Urothelium cell line (cell line): ENCODE results near the gene LPAR1.

ENCODE experiments used
- DNase-seq: peaks from one replicate; pipeline ENCODE4 v3.0.0; 2011; ENCODE audit warnings: low spot score, mixed read lengths
- FAIRE-seq: peaks from 2 replicates; lab custom pipeline; 2011; peaks lifted over from hg19 to GRCh38; lab: Jason Lieb, UNC

The LPAR1 gene

DNA sequence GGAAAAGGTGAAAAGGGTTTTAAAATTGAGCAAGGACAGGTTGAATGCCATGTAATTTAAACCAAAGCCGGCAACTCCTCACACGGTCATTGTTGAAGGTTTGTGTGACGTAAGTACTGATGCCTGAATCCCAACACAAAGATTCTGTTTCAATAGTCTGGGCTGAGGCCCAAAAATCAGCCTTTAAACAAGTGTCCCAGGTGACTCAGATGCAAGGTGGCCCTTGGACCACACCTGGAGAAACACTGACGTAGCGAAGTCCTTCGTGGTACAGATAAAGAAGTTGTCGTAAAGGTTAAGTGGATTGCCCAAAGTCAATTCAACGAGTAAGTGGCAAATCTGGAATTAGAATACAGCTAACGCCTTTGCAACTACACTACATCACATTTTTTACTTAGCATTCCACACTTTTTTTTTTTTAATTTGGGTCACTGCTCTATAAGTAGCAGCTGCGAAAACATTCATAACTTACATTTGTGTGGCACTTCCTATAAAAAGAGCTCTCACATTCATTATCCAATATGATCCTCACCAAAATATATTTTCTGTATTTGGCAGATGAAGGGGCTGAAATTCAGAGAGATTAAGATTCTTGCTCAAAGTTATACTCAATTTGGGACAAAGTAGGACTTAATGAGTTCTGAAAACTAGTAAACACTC lies 111.3 kb downstream of the LPAR1 start:
- FAIRE-seq: no peak
- no peak for DNase-seq

DNA sequence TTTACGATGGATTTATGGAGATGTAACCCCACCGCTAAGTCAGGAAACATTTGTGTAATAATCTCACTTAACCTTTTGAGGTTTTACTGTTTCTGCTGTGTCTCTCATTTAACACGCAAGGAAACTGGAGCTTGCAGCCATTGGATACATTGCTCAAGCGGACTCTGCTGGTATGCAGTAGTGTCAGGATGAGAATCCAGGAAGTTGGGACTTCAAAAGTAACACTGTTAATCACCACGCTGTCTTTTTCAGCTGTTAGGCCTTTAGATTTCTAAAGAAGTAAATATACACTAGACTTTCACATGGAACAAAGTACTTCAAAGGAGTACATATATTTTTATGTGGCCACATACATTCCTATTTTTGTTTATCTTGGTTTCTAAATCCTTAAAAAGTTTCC lies 114.7 kb downstream of the LPAR1 start:
- no peak for FAIRE-seq
- no peak for DNase-seq

DNA sequence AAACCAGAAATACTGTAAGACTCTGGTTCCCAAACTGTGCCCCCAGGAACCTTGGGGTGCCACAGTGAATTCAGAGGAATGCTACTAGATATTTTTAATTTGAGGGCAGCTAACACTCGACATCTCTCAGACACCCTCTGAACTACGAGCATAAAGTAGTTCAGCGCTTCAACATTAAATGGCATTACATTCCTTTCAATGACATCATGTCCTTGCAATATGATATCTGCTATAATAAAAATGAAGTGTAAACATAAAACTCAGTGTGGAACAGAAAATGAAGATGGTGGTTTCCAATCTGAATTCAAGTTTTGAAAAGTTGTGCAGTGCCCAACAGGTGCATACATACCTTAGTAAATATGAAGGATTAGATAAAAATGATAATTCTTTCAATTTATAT lies 116.1 kb downstream of the LPAR1 start:
- FAIRE-seq: no peak
- DNase-seq: no peak

DNA sequence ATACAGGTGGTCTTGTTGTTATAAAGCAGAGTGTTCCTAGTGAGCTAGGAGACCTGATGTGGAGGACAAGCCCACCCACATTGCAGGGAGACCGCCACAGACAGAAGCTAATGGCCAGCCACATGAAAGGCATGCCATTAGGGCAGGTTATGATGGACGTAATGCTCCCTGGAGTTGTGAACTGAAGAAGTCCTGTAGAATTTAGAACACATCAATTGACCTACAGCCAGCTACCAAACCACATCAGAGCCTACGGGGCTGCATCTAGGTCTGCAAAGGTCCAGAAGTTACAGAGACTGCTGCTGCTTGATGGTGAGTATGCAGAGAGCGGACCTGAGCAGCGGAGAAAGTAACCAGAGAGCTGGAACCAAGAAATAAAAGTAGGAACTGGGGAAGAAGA lies 116.6 kb downstream of the LPAR1 start:
- no peak for FAIRE-seq
- DNase-seq: no peak

DNA sequence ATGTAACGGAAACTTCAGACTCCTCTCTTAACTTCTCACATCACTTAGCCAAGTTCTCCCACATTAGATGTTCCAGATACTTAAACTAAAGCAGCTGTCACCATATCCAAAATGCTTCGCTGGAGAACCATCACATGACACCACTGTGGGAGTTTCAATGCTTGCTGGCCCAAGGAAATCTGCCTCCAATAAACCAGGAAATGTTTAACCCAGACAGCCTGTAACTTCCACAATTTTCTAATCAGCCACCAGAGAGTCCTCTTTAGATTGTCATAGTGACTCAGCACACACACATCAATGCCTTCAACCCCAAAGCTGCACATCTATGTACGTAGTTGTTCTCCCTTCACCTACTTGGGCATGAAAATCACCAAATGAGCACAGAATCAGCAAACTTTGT lies 118.7 kb downstream of the LPAR1 start:
- FAIRE-seq (no peak), DNase-seq (no peak)

DNA sequence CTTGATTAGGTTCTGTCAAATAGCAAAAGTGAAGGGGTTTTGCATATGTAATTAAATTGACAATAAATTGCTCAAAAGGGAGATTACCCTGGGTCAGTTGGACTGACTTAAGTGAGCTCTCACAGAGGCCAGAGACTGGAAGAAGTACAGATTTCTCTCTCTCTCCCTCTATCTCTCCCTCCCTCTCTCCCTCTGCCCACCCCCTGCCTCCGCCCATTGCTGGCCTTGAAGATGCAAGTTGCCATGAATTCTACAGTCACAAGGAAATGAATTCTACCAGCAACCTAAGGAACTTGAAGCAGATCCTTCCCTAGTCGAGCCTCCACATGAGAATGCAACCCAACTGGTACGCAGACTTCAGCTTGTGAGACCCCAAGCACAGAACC lies 119.2 kb downstream of the LPAR1 start:
- DNase-seq: no peak
- no peak for FAIRE-seq

DNA sequence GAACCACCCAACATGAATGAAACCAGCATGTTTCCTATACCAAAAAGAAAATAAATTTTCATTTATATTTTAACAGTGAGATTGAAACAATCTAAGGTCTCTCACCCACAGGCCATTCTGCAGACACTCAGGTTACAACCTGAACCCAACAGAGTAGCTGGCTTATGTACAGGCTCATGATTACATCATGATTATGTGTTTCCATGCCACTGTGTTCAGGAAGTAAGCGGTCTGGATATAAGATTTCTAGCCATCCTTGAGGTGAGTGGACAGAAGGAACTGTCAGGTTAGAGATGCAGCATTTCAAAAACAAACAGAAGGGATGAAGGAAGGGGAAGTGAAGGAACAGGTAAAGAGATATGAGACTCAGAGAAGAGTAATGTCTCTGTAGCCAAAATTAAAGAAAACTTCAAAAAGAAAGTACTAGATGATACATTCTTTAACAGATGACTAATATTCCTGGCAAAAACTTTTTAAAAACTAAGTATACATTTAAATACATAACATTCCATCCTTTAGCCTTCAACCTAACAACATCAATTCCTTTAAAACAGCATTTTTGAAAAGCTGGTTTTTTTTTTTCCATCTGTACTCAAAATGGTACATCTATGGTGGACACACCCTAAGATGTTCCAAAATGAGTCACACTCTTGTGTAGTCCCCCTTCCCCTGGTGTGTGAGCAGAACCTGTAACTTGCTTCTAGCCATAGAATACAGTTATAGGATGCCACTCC lies 119.8 kb downstream of the LPAR1 start:
- DNase-seq (no peak), FAIRE-seq (no peak)

DNA sequence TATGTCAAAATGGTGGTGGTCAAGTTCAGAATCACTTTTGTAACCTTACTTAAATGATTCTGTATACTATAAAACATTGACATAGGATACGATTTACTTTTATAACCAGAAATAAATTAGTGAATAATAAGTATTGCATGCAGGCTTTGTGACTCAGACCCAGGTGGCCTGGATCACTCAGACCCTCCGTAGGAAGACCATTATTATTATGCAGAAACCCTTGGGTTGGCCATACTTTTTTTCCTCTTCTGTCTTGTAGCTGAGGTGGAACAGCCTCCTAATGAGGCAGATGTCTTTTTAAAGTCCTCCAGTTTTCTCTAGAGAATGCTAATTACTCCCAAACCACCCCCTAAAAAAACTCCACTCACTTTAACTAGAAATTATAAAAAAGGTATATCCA lies 121.9 kb downstream of the LPAR1 start:
- no peak for DNase-seq
- no peak for FAIRE-seq

DNA sequence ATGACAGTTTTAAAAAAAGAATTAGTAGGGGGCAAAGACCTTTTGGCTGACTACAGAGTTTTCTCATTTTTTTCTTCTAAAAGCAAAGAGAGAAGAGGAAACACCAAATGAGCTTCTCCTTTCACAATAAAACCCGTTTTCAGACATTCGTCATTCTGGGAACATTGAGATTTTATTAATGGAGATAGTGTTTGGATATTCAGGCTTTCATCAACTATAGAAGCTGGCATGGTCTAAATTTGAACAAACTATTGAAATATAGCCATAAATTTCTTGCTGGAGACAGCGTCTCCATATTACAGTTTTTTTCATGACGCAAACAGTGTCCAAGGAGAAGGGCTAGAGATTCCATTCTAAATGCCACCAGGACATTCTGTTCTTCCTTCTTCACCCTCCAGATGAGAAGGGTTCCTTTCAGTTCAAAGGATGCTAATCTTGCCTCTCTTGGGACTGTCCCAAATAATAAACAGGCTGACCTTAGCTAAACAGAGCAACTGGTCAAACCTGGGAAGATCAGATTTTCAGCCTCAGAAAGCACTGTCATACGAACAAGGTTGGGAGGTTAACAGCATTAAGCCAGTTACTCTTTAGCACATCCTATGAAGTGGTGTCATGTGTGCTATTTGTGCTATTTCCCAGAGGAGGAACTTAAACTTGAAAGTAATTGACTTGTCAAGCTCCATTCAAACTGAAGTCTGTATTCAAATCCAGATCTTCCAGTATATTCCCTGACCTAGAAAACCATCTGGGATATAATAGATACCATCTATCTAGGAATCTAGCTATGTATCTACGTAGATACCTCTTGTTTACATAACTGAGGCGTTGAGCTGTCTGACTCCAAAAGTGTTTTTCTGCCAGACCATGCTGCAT lies 125.6 kb downstream of the LPAR1 start:
- FAIRE-seq: no peak
- no peak for DNase-seq

DNA sequence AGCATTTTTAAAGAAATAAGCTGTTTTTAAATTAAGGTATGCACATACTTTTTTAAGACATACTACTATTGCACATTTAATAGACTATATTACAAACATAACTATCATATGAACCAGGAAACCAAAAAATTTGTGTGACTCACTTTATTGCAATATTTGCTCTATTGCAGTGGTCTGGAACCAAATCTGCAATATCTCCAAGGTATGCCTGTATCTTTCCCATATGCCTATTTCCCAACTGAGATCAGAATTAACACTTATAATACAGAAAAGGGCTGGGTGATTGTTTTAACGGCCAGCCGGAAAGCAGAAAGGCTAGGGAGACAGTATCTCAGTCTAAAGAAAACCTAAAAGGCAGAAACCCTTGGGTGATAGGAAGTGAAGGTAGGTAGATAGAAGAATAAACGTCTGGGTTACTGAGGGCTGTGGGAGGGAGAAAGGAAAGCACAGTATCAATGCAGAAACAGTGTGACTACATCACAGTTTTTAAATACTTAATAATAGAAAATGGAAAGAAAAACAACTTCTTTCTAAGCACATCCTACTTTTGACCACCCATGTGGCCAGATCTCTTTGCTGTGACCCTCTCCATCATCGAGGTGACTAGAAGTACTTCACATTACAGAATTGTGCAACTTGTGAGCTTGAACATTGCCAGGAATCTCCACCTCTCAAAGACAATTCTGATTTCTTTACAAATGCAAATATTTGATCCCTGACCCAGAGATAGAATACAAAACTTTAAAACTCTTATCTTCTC lies 126.4 kb downstream of the LPAR1 start:
- FAIRE-seq: no peak

DNA sequence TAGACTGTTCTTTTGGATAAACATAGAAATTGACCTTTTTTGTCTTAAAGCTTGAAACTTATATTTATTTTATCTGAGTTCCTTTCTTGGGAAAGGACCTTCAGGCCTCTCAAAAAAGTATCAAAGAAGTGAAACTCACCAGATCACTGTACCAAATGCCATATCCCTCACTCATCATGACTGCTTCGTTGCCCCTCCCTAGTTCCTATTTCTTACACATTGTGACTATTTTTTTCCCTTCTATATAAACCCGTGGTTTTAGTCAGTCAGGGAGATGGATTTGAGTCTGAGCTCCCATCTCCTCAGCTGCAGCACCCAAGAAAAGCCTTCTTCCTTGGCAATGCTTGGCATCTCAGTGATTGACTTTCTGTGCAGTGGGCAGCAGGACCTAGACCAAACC lies 129.4 kb downstream of the LPAR1 start:
- FAIRE-seq (no peak), DNase-seq (no peak)

More for the DNA sequence above, 126.4 kb downstream of the LPAR1 start:
- DNase-seq: no peak

DNA sequence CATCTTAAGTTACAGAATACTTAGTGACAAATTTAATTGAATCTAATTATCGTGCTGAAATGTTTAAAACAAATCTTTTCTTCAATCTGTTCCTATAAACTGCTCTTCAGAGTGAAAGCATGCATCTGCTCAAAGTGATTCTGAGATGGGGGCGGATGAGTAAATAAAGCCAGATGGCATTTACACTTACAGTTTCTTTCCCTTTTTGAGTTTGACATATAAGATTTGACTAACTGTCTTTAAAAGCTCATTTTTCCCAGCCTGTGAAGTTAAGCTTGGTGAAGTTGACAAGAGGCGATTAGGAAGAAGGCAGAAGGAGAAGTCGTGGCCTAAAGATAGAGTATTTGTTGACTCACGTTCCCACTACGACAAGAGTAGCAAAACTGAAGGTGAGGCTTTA lies 137.4 kb downstream of the LPAR1 start:
- FAIRE-seq: no peak
- no peak for DNase-seq

DNA sequence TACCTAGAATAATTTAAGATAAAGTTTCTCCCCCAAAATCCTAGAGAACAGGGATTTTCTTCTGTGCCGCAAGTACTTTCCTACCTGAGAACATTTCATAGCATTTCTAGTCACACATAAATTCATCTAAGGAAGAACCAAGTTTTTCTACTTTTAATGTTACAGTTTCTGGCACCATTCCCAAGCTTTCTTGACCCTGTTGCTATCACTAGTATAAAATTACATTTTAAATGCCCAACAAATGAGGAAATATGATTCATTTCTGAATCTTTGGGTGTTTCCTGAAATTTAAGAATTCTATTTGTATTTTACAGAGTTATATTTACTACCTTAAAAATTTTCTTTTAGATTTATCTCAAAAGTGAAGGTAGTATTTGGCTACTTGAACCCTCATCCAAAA lies 137.8 kb downstream of the LPAR1 start:
- DNase-seq: no peak

DNA sequence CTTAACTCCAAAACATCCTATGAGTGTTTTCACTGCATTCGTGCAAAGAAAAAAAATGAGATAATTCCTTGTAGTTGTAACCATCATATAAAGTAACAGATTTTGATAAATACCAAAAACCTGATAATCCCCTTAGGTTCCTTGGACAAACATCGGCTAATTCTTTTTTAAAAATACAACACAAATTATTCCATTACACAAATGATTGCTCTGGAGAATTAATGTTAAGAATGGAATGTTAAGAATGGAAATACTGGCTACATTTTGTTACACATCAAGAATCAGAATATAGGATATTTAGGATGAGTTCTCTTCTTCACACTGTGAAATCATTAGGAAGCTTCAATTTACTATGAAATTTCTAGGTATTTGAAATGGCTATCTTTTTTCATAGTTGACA lies 139.4 kb downstream of the LPAR1 start:
- no peak for DNase-seq
- no peak for FAIRE-seq

More for the DNA sequence above, 137.8 kb downstream of the LPAR1 start:
- FAIRE-seq: no peak

DNA sequence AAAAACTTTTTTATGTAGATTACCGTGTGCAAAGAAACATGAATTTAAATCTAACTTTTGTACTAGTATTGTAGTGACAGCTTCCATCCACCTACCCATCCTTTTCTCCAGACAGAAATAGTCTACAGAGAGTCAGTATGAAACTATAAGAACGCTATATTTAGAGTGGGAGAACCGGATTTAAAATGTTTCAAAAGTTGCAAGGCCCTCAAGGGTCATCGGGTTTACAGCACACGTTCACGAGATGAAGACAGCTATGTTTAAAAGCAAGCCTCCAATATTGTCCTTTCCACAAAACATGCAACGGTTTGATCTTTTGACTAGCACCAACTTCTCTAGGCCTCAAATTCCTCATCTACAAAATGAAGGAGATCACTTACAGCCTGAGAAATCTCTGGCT lies 139.9 kb downstream of the LPAR1 start:
- FAIRE-seq: no peak
- DNase-seq: no peak

DNA sequence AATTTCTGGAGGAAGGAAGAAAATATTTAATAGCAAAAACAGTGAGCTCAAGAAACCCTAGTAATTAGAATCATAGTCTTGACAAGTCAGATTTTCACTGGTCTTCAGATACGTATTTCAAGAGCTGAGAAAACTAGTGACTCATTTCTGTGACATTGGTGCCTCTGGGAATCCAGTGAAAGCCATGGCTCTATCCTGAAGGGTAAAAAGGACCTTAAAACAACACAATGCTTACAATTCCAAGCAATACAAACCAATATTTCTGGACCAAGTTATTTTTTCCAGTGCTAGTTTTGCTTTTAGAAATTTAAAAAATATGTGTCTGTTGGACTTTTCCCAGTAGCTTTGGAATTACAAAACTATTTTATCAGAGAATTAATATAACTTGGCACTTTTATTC lies 140.3 kb downstream of the LPAR1 start:
- DNase-seq (no peak), FAIRE-seq (no peak)

DNA sequence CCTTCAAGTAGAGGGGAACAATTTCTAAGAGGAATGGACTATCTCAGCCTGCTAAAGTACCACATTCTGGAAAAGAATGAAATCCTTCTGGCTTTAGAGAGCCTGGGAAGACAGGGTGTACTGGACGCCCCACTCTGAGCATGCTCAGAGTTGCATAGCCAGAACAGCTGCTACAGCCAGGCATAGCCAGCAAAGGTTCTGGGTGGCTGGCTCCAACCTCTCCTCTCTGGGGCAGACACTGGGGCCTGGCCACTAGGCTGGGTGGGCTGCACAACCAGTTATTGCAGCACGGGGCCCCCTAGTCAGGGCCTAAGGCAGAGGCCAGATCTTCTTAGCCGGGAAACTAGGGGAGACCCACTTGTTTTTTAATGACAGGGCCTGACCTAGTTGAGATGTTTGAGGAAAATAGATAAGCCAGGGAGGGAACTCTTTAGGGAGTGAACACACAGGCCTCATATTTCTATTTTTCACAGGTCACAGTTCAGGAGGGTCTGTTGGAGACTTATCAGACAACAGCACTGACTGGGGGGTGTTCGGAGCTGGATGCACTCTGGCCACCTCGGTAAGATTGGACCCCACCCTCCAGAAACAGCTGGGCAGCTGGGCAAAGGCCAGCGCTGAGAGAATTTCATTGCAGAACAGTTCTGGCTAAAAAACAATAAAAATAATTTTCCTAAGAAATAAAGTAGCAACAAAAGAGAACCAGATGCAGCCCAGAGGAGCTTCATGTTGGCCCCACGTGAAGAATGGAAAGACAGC lies 142.9 kb downstream of the LPAR1 start:
- FAIRE-seq (no peak), DNase-seq (no peak)

DNA sequence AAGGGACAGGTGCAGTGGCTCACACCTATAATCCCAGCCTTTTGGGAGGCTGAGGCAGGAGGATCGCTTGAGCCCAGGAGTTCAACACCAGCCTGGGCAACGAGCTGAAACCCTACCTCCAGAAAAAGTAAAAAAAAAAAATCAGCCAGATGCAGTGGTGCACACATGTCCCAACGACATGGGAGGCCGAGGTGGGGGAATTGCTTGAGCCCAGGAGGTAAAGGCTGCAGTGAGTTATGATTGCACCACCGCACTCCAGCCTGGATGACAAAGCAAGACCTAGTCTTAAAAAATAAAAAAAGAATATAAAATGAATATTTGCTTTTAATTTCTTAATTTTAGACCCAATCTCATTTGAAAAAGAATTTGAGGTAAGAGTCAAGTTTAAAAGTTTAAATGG lies 143.5 kb downstream of the LPAR1 start:
- FAIRE-seq: no peak
- no peak for DNase-seq

DNA sequence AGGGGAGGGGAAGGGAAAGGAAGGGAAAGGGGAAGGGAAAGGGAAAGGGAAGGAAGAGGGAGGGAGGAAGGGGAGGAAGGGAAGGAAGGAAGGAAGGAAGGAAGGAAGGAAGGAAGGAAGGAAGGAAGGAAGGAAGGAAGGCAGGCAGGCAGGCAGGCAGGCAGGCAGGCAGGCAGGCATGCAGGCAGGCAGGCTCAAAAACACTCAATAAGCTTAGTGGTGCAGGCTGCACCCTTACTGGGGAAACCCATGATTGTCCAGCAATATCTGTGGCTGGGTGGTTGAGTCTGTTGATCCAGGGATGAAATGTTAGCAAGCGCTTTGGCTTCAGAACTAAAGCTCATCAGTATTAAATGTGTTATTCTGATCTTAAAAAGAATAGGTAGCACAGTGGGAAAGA lies 145.6 kb downstream of the LPAR1 start:
- FAIRE-seq: no peak

DNA sequence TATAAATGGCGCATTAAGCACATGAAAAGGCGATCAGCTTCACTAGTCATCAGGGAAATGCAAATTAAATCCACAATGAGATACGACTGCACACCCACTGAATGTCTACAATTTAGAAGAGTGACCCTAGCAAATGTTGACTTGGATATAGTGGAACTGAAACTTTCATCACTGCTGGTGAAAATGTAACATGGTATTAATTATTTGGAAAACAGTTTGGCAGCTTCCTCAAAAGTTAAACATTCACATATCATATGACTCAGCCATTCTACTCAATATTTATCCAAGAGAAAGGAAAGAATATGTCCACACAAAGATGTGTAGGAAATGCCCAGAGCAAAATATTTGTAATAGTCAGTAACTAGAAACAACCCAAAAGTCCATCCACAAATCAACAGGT lies 146.5 kb downstream of the LPAR1 start:
- no peak for DNase-seq
- FAIRE-seq: no peak

More for the DNA sequence above, 145.6 kb downstream of the LPAR1 start:
- no peak for DNase-seq
